ENCODE results near the gene THY1. TPM values are rescaled to one million over a fixed set of nuclear protein-coding genes. Genes with fewer than 3 reads are reported as not detected.
A peak's percentile ranks its signal among the peaks of the same experiment; 100 is the strongest.

The THY1 gene
- total RNA-seq, 1 donor from 2014 or later = 215 TPM

GRCh38 chr11:119367661-119368120 lies 55.3 kb downstream of the THY1 start:
- peaks cover 38% of the 10 kb centered on the region for H3K4me1 Mint-ChIP-seq (ENCODE audit: low read depth)

More at GRCh38 chr11:119367661-119368120, 55.3 kb downstream of the THY1 start:
- TF ChIP-seq CTCF (IDR thresholded peaks at IDR 0.05) = no peak
- Mint-ChIP-seq H3K9me3 (ENCODE audit: low read depth) (no peaks in the 10 kb centered on the region), H3K4me3 (ENCODE audit: unreplicated experiment) (no peak overlapping the region), H3K27me3 (ENCODE audit: low read depth) (peaks cover 4% of the 10 kb centered on the region), H3K27ac (ENCODE audit: unreplicated experiment) (no peak overlapping the region), H3K36me3 (ENCODE audit: low read depth) (no peaks in the 10 kb centered on the region)
- peak; percentile 28 for DNase-seq (ENCODE audit: low spot score)

Other genes with a start within 250 kb of the THY1 start
- not detected in 3 replicates for gene NHERF4, start 237.7 kb downstream of the THY1 start, total RNA-seq
- 17.8 to 25.8 TPM (median 25.5 TPM) in 3 replicates for gene CBL, start 216.8 kb downstream of the THY1 start, total RNA-seq
- gene MCAM, start 106.0 kb downstream of the THY1 start, total RNA-seq = 170 to 527 TPM (median 509 TPM) in 3 replicates
- gene RNF26, start 88.6 kb downstream of the THY1 start, total RNA-seq = 22.8 to 26.0 TPM (median 24.3 TPM) in 3 replicates
- gene C1QTNF5, start 82.3 kb downstream of the THY1 start, total RNA-seq = 16.2 to 67.2 TPM (median 67.1 TPM) in 3 replicates
- not detected in 3 replicates for gene MFRP, start 76.5 kb downstream of the THY1 start, total RNA-seq
- 2.1 to 4.1 TPM (median 3.6 TPM) in 3 replicates for gene USP2, start 41.5 kb downstream of the THY1 start, total RNA-seq